ENCODE data around the gene SUMF1.

DNA sequence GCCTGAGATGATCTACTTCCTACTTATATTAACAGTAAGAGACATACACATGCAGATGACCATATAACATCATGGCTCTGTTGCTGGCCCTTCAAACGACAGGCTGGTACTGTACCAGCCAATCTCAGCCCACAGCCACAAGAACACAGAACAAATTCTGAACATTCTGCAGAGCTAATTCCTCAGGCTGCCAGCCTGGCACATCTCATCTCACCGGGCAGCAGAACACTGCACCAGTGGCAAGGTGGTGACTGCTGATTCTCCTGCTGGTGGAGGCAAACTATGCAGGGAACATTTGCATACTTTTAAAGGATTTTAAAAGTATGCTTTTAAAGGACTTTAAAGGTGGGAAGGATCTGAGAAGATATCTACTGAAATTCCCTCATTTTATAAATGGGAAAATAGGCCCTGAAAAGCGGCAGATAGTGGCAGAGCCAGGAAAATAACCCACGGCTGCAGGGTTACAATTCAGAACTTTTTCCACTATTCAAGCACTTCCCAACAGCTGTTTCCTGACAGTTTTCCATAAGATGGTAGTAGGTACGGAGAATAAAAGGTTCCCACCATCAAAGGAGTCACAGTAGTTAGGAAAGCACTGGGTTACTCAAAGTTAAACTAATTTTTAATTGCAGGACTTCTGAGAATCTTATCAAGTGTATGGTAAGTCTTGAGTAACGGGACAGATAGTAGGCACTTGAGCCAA, 37.3 kb downstream of the SUMF1 start:
- TF ChIP-seq CTCF (conservative IDR thresholded peaks at IDR 0.05; ENCODE audit: low read depth, low read length) (no peak), POLR2A (IDR thresholded peaks at IDR 0.05; ENCODE audit: low read depth, low read length) (no peak)
